ENCODE data around the gene PHF2. TPM values are rescaled to one million over a fixed set of nuclear protein-coding genes. Genes with fewer than 3 reads are reported as not detected.

The PHF2 gene
- total RNA-seq, 2 experiments from 2014 or later, result 16.0 to 16.2 TPM

DNA sequence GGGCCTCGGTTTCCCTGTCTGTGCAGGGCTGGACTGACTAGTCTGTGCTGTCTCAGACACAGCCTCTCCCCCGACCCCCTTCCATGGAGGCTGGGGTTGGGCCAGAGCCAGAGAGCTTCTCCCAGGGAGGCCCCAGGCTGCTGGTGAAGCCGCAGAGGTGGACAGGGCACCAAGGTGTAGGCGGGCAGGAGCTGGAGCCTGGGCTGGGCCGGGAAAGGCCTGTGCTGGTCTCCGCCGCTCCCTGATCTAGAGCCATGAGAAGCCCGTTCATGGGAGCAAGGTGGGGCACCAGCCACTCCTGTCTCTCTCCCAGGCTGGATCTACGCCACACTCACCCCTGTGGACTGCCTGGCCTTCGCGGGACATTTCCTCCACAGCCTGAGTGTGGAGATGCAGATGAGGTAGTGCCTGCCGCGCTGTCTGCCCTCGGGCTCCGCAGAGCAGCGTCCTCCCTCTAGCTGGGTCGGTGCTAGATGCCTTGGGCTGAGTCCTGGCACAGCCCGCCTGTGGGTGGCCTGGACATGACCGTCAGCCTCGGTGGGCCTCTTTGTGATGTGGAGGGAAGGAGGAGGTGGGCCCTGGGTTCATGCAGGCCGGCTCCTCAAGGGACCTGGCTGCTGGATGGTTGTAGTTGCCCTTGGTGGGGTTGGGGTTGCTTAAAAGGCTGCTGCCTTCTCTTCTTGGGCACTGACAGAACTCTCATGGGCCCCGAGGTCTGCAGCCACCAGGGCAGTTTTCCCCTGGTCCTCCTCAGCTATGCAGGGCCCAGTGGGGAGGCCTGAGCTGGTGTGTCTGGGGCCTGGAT lies 79.4 kb downstream of the PHF2 start:
- no peaks in the 10 kb centered on the region for H3K27me3 Mint-ChIP-seq
- H3K4me3 Mint-ChIP-seq, result no peak overlapping the region
- H3K9me3 Mint-ChIP-seq, result no peaks in the 10 kb centered on the region
- ChIA-PET CTCF (no interaction called here), POLR2A (no interaction called here)
- H3K4me1 Mint-ChIP-seq (ENCODE audit: low read depth), result no peaks in the 10 kb centered on the region
- H3K27ac Mint-ChIP-seq, result no peak overlapping the region
- no peak for DNase-seq
- peaks cover 17% of the 10 kb centered on the region for H3K36me3 Mint-ChIP-seq
- intact Hi-C loops (cut with micrococcal nuclease), result no loop called here

DNA sequence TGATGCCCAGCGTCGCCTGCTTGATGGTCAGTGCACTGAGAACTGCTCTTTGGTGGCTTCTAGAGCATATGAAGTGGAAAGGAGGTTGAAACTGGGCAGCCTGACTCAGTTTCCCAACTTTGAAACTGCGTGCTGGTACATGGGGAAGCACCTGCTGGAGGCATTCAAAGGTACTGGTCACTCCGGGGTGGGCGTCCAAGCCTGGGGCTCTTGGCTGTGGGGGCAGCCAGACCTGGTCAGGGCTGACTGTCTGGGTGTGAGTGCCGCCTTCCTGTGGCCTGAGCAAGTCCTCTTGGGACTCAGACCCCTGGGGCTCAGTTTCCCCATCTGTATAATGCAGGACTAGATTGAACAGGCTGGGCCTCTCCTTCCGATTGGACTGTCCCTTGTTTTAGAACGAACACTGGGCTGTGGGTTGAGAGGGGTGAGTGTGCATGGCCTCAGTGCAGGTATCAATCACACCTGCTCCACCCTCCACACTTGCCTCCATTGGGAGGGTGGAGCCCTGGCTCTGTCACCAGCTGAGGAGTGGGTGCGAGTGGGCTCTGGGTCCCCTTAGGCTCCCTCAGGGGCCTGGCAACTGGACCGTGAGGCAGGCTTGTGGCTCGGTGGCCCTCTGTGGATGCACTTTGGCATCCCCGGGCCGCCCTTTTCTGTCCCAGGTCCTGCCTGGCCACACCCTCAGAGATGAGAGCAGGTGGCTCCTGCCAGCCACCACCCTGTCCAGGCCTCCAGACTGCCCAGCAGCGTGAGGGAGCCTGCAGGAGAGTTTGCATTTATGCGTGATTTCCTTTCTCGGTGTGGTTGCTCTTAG lies 80.2 kb downstream of the PHF2 start:
- H3K27ac Mint-ChIP-seq, result no peak overlapping the region
- H3K36me3 Mint-ChIP-seq, result peaks cover 11% of the 10 kb centered on the region
- H3K27me3 Mint-ChIP-seq, result no peaks in the 10 kb centered on the region
- H3K4me3 Mint-ChIP-seq, result no peak overlapping the region
- POLR2A ChIA-PET, result no interaction called here
- intact Hi-C loops (cut with micrococcal nuclease), result no loop called here
- CTCF ChIA-PET, result no interaction called here
- no peaks in the 10 kb centered on the region for H3K4me1 Mint-ChIP-seq (ENCODE audit: low read depth)
- no peak for DNase-seq
- H3K9me3 Mint-ChIP-seq, result no peaks in the 10 kb centered on the region

DNA sequence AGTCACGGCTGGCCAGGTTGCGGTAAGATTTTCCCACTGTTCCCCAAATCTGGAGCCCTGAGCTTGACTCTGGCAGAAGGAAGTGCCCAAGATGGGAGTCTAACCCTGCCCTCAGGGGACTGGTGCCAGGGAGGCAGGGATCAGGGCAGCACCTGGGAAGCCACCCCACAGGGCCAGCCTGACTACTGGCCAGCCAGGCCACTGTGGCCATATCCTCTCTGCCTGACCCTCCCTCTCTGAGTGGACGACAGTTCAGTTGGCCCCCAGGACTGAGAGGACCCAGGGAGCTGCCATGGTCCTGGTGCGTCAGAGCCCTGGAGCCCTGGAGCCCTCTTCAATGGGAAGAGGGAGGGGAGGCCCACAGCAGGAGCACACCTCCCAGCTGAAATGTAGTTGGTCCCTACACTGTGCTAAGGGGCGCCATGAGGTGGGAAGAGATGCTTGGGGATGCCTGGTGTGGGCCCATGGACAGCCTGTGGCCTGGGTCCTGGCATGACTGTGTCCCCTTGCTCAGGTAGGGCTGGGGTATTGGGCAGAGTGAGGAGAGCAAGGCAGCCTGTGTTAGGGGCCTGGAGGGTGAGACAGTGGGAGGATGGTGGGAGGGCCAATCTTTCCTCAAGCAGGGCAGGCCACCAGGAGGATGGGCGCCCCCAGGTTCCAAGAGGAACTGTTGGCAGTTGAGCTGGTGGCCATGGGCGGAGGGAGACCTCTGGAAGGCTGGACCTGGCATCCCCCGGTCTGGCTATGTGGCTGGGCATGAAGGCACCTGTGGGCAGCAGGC lies 81.1 kb downstream of the PHF2 start:
- Mint-ChIP-seq H3K4me3 (no peak overlapping the region), H3K27me3 (no peaks in the 10 kb centered on the region), H3K36me3 (peaks cover 10% of the 10 kb centered on the region), H3K27ac (no peak overlapping the region), H3K9me3 (no peaks in the 10 kb centered on the region), H3K4me1 (ENCODE audit: low read depth) (no peaks in the 10 kb centered on the region)
- CTCF ChIA-PET, result no interaction called here
- POLR2A ChIA-PET, result no interaction called here
- intact Hi-C loops (cut with micrococcal nuclease), result no loop called here
- no peak for DNase-seq

DNA sequence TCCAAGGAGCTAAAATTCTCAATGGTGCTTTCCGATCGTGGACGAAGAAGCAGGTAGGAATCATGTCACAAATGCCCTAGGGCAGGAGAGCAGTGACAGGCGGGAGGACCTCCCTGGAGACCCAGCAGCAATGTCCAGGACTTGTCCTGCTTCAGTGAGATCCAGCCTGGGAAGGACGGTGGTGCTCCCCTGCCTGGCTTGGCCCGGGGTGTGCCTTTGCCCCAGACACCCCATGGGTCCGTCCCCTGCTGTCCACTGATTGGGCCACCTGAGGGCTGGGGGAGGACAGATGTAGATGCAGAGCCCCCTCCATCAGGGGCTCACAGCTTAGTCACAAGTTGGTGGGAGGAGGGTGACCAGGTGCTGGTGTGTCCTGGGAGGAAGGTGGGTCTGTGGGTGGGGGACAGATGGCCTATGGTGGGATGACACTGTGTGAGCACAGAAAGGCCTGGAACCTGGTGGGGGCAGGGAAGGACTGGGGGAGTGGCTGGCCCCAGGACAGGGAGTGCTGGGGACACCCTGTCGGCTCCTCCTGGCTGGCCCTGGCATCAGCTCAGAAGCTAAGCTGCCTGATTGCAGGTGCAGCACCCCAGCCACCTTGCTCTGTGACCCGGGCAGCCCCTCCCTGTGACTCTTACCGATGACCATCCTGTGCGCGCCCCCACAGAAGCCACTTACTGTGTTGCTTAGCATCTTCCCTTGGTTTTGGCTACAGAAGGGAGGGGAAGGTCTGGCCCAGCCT lies 82.0 kb downstream of the PHF2 start:
- H3K4me3 Mint-ChIP-seq, result no peak overlapping the region
- H3K4me1 Mint-ChIP-seq (ENCODE audit: low read depth), result no peaks in the 10 kb centered on the region
- H3K27me3 Mint-ChIP-seq, result no peaks in the 10 kb centered on the region
- peaks cover 6% of the 10 kb centered on the region for H3K36me3 Mint-ChIP-seq
- H3K9me3 Mint-ChIP-seq, result no peaks in the 10 kb centered on the region
- H3K27ac Mint-ChIP-seq, result no peak overlapping the region
- POLR2A ChIA-PET, result no interaction called here
- intact Hi-C loops (cut with micrococcal nuclease), result no loop called here
- DNase-seq, result no peak
- CTCF ChIA-PET, result no interaction called here

DNA sequence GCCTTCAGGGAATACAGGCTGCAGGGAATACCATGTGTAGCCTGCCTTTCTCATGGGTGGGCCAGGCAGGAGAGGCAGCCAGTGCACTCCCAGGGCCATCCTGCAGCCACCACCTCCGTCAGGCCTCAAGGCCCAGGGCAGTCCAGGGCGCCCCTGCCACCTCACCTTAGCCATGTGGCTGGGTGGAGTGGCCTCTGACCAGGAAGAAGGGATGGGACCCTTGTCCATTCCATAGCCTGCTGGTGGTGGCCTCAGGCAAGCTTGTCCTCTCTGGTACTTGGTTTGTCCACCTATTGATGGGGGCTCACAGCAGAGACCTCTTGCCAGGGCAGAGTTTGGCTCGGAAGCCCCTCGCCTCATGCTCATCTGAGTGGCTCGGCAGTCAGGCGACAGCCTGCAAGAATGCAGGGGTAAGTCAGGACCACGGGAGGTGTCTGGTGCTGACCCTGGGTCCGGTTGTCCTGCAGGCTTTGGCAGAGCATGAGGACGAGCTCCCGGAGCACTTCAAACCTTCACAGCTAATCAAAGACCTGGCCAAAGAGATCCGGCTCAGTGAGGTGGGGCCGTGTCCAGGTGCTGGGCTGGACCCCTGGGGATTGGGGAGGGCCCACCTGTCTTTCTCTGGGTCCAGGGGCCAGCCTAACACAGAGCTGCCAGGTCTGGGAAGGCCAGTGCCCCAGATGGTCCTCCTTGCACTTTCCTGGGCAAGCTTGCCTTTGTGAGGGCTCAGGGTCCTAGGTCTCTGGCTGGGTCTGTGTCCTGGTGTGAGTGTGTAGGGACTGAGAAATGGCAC lies 82.9 kb downstream of the PHF2 start:
- intact Hi-C loops (cut with micrococcal nuclease), result no loop called here
- Mint-ChIP-seq H3K9me3 (no peaks in the 10 kb centered on the region), H3K36me3 (peaks cover 6% of the 10 kb centered on the region), H3K27ac (no peak overlapping the region), H3K4me1 (ENCODE audit: low read depth) (no peaks in the 10 kb centered on the region), H3K4me3 (no peak overlapping the region), H3K27me3 (no peaks in the 10 kb centered on the region)
- no peak for DNase-seq
- ChIA-PET POLR2A (no interaction called here), CTCF (interaction anchor here (0.6 kb wide), 1 partner anchor 383 kb away, joined by 3 read pairs; no protein-coding TSS in a partner anchor)

DNA sequence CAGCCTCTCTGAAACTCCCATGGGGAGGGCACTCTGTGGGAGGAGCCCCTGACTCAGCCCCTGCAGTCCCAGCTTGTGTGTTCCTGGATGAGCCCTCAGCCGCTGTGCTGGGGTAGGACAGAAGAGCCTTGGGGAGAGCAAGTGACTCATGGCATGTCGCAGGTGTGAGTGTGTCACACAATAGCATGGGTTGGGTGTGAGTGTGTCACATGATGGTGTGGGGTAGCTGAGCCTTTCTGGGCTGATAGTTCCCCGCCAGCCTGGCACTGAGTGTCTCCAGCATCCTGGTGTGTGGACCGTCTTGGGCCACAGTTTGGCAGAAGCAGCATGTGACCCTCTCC lies 83.4 kb downstream of the PHF2 start:
- intact Hi-C loops (cut with micrococcal nuclease), result no loop called here
- no peaks in the 10 kb centered on the region for H3K27me3 Mint-ChIP-seq
- H3K4me1 Mint-ChIP-seq (ENCODE audit: low read depth), result no peaks in the 10 kb centered on the region
- no peaks in the 10 kb centered on the region for H3K9me3 Mint-ChIP-seq
- CTCF ChIA-PET, result interaction anchor here (0.6 kb wide), 1 partner anchor 383 kb away, joined by 3 read pairs; no protein-coding TSS in a partner anchor
- H3K27ac Mint-ChIP-seq, result no peak overlapping the region
- no peak for DNase-seq
- no peak overlapping the region for H3K4me3 Mint-ChIP-seq
- peaks cover 6% of the 10 kb centered on the region for H3K36me3 Mint-ChIP-seq
- POLR2A ChIA-PET, result no interaction called here

DNA sequence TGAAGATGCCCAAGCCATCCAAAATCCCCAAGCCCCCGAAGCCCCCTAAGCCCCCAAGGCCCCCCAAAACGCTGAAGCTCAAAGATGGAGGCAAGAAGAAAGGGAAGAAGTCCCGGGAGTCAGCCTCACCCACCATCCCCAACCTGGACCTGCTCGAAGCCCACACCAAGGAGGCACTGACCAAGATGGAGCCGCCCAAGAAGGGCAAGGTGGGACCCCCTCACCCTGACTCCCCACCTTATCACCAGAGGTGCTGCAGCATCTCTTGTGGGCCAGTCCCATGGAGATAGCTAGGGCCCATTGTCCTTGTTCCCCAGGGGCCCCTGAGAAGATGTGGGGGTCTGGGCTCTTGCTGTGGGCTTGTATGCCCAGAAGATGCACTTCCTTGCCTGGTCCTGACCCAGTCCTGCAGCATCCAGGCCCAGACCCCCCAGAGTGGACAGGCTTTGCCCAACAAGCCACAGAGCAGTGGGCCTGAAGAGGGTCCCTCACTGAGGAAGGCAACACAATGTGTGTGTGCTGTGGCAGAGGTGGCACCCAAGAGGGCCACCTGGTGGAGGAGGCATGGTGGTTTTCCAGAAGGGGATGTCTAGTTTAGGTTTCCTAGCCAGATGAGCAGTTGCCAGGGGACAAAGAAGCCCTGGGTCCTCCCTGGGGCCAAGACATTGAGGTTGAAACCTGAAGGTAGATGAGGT lies 84.1 kb downstream of the PHF2 start:
- no peaks in the 10 kb centered on the region for H3K9me3 Mint-ChIP-seq
- H3K27ac Mint-ChIP-seq, result no peak overlapping the region
- intact Hi-C loops (cut with micrococcal nuclease), result no loop called here
- DNase-seq, result no peak
- H3K36me3 Mint-ChIP-seq, result peaks cover 6% of the 10 kb centered on the region
- CTCF ChIA-PET, result no interaction called here
- no peaks in the 10 kb centered on the region for H3K27me3 Mint-ChIP-seq
- H3K4me1 Mint-ChIP-seq (ENCODE audit: low read depth), result no peaks in the 10 kb centered on the region
- H3K4me3 Mint-ChIP-seq, result no peak overlapping the region
- POLR2A ChIA-PET, result no interaction called here

DNA sequence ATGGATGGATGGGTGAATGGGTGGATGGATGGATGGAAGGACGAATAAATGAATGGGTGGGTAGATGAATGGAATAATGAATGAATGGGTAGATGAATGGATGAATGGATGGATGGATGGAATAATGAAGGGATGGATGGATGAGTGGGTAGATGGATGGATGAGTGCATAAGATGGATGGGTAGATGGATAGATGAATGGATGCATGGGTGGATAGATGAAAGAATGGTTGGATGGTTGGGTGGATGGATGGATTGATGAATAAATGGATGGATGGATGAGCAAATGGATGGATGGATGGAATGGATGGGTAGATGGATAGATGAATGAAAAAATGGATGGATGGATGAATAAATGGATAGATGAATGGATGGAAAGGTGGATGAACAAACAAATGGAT lies 85.2 kb downstream of the PHF2 start:
- H3K4me1 Mint-ChIP-seq (ENCODE audit: low read depth), result no peaks in the 10 kb centered on the region
- H3K36me3 Mint-ChIP-seq, result peaks cover 6% of the 10 kb centered on the region
- H3K4me3 Mint-ChIP-seq, result no peak overlapping the region
- no peaks in the 10 kb centered on the region for H3K9me3 Mint-ChIP-seq
- DNase-seq, result no peak
- ChIA-PET POLR2A (no interaction called here), CTCF (no interaction called here)
- no peaks in the 10 kb centered on the region for H3K27me3 Mint-ChIP-seq
- intact Hi-C loops (cut with micrococcal nuclease), result no loop called here
- H3K27ac Mint-ChIP-seq, result no peak overlapping the region

DNA sequence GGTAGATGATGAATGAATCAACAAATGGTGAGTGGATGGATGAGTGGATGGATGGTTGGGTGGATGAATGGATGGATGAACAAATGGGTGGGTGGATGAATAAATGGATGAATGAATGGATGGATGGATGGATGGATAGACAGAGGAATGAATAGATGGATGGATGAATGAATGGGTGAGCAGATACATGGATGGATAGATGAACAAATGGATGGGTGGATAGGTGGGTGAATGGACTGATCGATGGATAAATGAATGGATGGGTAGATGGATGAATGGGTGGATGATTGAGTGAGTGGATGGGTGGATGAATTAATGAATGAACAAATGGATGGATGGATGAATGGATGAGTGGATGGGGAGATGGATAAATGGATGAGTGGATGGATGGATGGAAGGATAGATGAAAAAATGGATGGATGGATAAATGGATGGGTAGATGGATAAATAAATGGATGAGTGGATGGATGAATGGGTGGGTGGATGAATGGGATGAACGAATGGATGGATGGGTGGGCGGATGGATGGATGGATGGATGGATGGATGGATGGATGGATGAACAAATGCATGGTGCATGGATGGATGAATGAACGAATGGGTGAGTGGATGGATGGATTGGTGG lies 85.7 kb downstream of the PHF2 start:
- H3K27me3 Mint-ChIP-seq, result no peaks in the 10 kb centered on the region
- no peaks in the 10 kb centered on the region for H3K9me3 Mint-ChIP-seq
- peaks cover 6% of the 10 kb centered on the region for H3K36me3 Mint-ChIP-seq
- ChIA-PET POLR2A (no interaction called here), CTCF (no interaction called here)
- H3K4me3 Mint-ChIP-seq, result no peak overlapping the region
- no peak for DNase-seq
- no peaks in the 10 kb centered on the region for H3K4me1 Mint-ChIP-seq (ENCODE audit: low read depth)
- no peak overlapping the region for H3K27ac Mint-ChIP-seq
- intact Hi-C loops (cut with micrococcal nuclease), result no loop called here

DNA sequence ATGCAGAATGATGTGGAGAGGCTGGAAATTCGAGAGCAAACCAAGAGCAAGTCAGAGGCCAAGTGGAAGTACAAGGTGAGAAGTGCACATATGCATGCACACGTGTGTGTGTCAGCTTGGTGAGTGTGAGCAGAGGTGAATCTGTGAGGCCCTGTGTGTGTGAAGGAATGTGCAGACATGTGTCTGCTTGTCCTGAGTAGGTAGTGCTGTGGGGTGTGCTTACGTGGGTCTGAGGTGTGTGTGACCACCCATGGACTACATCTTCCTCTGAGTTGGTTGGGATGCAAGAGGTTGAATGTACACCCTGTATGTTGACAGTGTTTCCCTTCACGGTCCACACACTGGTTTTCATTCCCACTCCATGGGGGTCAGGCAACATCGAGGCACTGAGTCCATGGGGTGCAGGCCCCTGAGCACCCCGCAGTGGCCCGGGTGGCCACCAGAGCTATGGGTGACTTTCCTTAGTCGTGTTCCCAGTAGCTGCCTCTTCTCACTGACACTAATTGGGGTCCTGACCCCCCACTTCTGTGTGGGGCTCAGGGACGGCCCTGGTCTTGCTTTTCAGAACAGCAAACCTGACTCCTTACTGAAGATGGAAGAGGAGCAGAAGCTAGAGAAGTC lies 86.7 kb downstream of the PHF2 start:
- Mint-ChIP-seq H3K27me3 (no peaks in the 10 kb centered on the region), H3K36me3 (peaks cover 6% of the 10 kb centered on the region), H3K27ac (no peak overlapping the region), H3K4me3 (no peak overlapping the region), H3K9me3 (no peaks in the 10 kb centered on the region), H3K4me1 (ENCODE audit: low read depth) (no peaks in the 10 kb centered on the region)
- POLR2A ChIA-PET, result no interaction called here
- intact Hi-C loops (cut with micrococcal nuclease), result no loop called here
- DNase-seq, result no peak
- CTCF ChIA-PET, result no interaction called here

Data from activated CD4-positive, alpha-beta memory T cell treated with anti-CD3 and anti-CD28 coated beads for 36 hours (primary cell).